C4-2B (cell line): Measurements from ENCODE around the gene SNX24.

ENCODE experiments used
- H3K27ac ChIP-seq: fragments of 450-650 bp; 2 replicates; pipeline ENCODE4 v1.5.1; 2017
- ZFX ChIP-seq: fragments of 450-650 bp; IDR thresholded peaks from 2 replicates; pipeline ENCODE4 v1.6.1; 2017
- TF ChIP-seq, protein P1 (sequence below): fragments of 450-650 bp; conservative IDR thresholded peaks from 2 replicates; pipeline ENCODE4 v1.5.1; 2017; ENCODE audit warnings: mild to moderate bottlenecking

The SNX24 gene

GRCh38 chr5:122845229-122846050 is at the start of gene SNX24:
SNX24 (plus strand) TSS chr5:122845613; CDS start chr5:122845634, 21 bp downstream.
- H3K27ac ChIP-seq, result peak within 1 kb of the TSS; percentile 57

DNA sequence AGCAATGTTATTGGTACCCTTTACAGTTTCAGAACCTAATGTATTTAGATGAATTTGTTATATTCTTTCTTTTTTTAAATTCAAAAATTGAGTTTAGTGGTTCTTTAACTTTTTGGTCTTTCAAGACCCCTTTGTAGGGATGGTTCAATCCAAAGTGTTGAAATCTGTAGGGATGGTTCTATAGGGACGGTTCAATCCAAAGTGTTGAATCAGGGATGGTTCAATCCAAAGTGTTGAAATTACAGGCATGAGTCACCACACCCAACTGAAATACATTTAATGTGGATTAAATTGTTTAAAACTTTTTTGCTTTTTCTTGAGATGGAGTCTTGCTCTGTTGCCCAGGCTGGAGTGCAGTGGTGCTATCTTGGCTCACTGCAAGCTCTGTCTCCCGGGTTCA is 39.9 kb upstream of the SNX24 start:
- no peak overlapping the region for H3K27ac ChIP-seq
- TF ChIP-seq ZFX, result no peak
- TF ChIP-seq, protein P1, sequence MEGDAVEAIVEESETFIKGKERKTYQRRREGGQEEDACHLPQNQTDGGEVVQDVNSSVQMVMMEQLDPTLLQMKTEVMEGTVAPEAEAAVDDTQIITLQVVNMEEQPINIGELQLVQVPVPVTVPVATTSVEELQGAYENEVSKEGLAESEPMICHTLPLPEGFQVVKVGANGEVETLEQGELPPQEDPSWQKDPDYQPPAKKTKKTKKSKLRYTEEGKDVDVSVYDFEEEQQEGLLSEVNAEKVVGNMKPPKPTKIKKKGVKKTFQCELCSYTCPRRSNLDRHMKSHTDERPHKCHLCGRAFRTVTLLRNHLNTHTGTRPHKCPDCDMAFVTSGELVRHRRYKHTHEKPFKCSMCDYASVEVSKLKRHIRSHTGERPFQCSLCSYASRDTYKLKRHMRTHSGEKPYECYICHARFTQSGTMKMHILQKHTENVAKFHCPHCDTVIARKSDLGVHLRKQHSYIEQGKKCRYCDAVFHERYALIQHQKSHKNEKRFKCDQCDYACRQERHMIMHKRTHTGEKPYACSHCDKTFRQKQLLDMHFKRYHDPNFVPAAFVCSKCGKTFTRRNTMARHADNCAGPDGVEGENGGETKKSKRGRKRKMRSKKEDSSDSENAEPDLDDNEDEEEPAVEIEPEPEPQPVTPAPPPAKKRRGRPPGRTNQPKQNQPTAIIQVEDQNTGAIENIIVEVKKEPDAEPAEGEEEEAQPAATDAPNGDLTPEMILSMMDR, result no peak

More at GRCh38 chr5:122845229-122846050, at the start of gene SNX24:
- TF ChIP-seq, protein P1, result no peak
- TF ChIP-seq ZFX, result peak; percentile 92

GRCh38 chr5:122810405-122810804 is 35.0 kb upstream of the SNX24 start:
- TF ChIP-seq ZFX, result no peak
- TF ChIP-seq, protein P1, result no peak
- no peak overlapping the region for H3K27ac ChIP-seq

- no peak overlapping the region for H3K27ac ChIP-seq
- TF ChIP-seq ZFX, result no peak
- TF ChIP-seq, protein P1, result no peak
These were observed 30.1 kb upstream of the SNX24 start for GRCh38 chr5:122815218-122815767.

GRCh38 chr5:122816756-122817155 is 28.7 kb upstream of the SNX24 start:
- H3K27ac ChIP-seq, result no peak overlapping the region
- TF ChIP-seq ZFX, result no peak
- TF ChIP-seq, protein P1, result no peak

DNA sequence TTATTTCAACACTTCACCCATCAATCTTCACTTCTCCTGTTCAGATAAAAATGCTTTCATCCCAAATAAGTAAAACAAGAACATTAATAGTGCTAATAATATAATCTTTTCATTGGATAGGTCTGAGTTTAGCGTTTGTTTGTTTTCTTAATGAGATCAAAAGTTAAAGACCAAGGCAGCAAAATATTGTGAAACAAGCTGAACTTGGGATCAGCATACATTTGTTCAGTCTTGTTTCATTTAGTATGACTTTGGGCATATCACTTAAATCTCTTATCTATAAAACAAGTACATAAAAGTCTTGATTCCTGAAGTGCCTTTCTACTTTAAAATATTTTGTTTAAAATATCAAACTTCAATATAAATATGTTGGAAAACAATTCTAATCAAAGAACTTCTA is 13.4 kb upstream of the SNX24 start:
- TF ChIP-seq ZFX, result no peak
- TF ChIP-seq, protein P1, result no peak
- H3K27ac ChIP-seq, result no peak overlapping the region

DNA sequence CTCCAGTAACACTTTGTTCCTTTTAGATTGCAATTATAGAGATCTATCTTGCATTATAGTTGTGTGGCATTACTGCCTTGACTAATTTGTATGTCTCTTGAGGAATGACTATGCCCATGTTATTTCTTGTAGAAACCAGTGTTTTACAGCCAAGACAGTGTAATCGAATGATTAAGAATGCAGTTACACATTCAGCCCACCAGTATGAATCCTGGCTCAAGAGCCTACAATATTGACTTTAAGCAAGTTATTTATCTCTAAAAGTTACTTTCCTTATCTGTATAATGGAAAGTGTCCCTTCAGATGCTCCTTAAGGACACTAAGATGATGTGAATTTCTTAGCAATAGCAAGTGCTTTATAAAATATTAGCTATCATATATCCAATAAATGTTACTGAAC is 9.7 kb upstream of the SNX24 start:
- H3K27ac ChIP-seq, result no peak overlapping the region
- TF ChIP-seq, protein P1, result no peak
- no peak for TF ChIP-seq ZFX
